GM19452 (cell line): ENCODE measurements around the gene ATF6.
"Not testable (repeated sequence)": the region's sequence is repeated elsewhere in the genome, so short reads cannot be mapped to it uniquely, and the experiment has no call there.

Source experiments
- ATAC-seq: cut with Tn5 transposase; IDR thresholded peaks from one replicate; pipeline ENCODE4 v1.9.1; 2021; ENCODE audit not compliant: unreplicated experiment

The ATF6 gene

GRCh38 chr1:161779393-161779792, 13.3 kb downstream of the ATF6 start:
- no peak for ATAC-seq

GRCh38 chr1:161781995-161782394, 15.9 kb downstream of the ATF6 start:
- peak; percentile 50 for ATAC-seq

GRCh38 chr1:161782886-161783285, 16.8 kb downstream of the ATF6 start:
- ATAC-seq = no peak

GRCh38 chr1:161784968-161785367, 18.8 kb downstream of the ATF6 start:
- no peak for ATAC-seq

GRCh38 chr1:161787355-161787754, 21.2 kb downstream of the ATF6 start:
- ATAC-seq = no peak

- no peak for ATAC-seq
These were observed 24.6 kb downstream of the ATF6 start for GRCh38 chr1:161790587-161791317.

- no peak for ATAC-seq
These were observed 26.0 kb downstream of the ATF6 start for GRCh38 chr1:161791904-161792655.

GRCh38 chr1:161792740-161793139, 26.6 kb downstream of the ATF6 start:
- peak; percentile 55 for ATAC-seq

GRCh38 chr1:161799792-161800191, 33.7 kb downstream of the ATF6 start:
- ATAC-seq = no peak

- no peak for ATAC-seq
These were observed 35.8 kb downstream of the ATF6 start for GRCh38 chr1:161801955-161802354.

- ATAC-seq = no peak
These were observed 37.1 kb downstream of the ATF6 start for GRCh38 chr1:161803181-161803580.

GRCh38 chr1:161805399-161806197, 39.5 kb downstream of the ATF6 start:
- ATAC-seq = no peak

GRCh38 chr1:161809202-161809601, 43.1 kb downstream of the ATF6 start:
- not testable (repeated sequence) for ATAC-seq

- ATAC-seq = not testable (repeated sequence)
These were observed 43.5 kb downstream of the ATF6 start for GRCh38 chr1:161809656-161810055.

- ATAC-seq = no peak
These were observed 44.7 kb downstream of the ATF6 start for GRCh38 chr1:161810780-161811179.

GRCh38 chr1:161816201-161816600, 50.1 kb downstream of the ATF6 start:
- ATAC-seq = no peak

- no peak for ATAC-seq
These were observed 51.1 kb downstream of the ATF6 start for GRCh38 chr1:161817176-161817730.

- no peak for ATAC-seq
These were observed 54.8 kb downstream of the ATF6 start for GRCh38 chr1:161820914-161821313.

- no peak for ATAC-seq
These were observed 58.5 kb downstream of the ATF6 start for GRCh38 chr1:161824618-161825017.

GRCh38 chr1:161825831-161826230, 59.7 kb downstream of the ATF6 start:
- ATAC-seq = no peak

GRCh38 chr1:161826478-161826877, 60.4 kb downstream of the ATF6 start:
- no peak for ATAC-seq
